ENCODE data around the gene PSMC5.
"Not testable (repeated sequence)": the region's sequence is repeated elsewhere in the genome, so short reads cannot be mapped to it uniquely, and the experiment has no call there.

Gene PSMC5

GRCh38 chr17:63842540-63843386 is 15.5 kb downstream of the PSMC5 start, which contains the start of gene SMARCD2:
SMARCD2 (minus strand) TSS chr17:63842685; CDS start chr17:63842674, 11 bp downstream.
- DNase-seq (ENCODE audit: low read depth): peak; percentile 99
- H3K4me3 ChIP-seq (ENCODE audit: low read length): peak within 1 kb of the TSS; percentile 79
- TF ChIP-seq CTCF (IDR thresholded peaks at IDR 0.05; ENCODE audit: insufficient read depth, low read depth, low read length, missing control alignments): no peak

GRCh38 chr17:63843387-63843888 is 16.2 kb downstream of the PSMC5 start:
- DNase-seq (ENCODE audit: low read depth): not testable (repeated sequence)
- peak overlapping the region; percentile 49 for H3K4me3 ChIP-seq (ENCODE audit: low read length)

- H3K4me3 ChIP-seq (ENCODE audit: low read length): no peak overlapping the region
- no peak for DNase-seq (ENCODE audit: low read depth)
- TF ChIP-seq CTCF (IDR thresholded peaks at IDR 0.05; ENCODE audit: insufficient read depth, low read depth, low read length, missing control alignments): no peak
Observed at GRCh38 chr17:63843910-63844677, 16.9 kb downstream of the PSMC5 start.

- DNase-seq (ENCODE audit: low read depth): no peak
- no peak overlapping the region for H3K4me3 ChIP-seq (ENCODE audit: low read length)
- no peak for TF ChIP-seq CTCF (IDR thresholded peaks at IDR 0.05; ENCODE audit: insufficient read depth, low read depth, low read length, missing control alignments)
Observed at GRCh38 chr17:63845509-63845908, 18.3 kb downstream of the PSMC5 start.

GRCh38 chr17:63847525-63848249 is 20.5 kb downstream of the PSMC5 start:
- TF ChIP-seq CTCF (IDR thresholded peaks at IDR 0.05; ENCODE audit: insufficient read depth, low read depth, low read length, missing control alignments): no peak
- DNase-seq (ENCODE audit: low read depth): no peak
- H3K4me3 ChIP-seq (ENCODE audit: low read length): no peak overlapping the region

- peak; percentile 60 for TF ChIP-seq CTCF (IDR thresholded peaks at IDR 0.05; ENCODE audit: insufficient read depth, low read depth, low read length, missing control alignments)
- DNase-seq (ENCODE audit: low read depth): peak; percentile 95
- H3K4me3 ChIP-seq (ENCODE audit: low read length): peak overlapping the region; percentile 40
Observed at GRCh38 chr17:63848834-63849689, 21.8 kb downstream of the PSMC5 start.
